ENCODE data around the gene CTDSP2.

Gene CTDSP2

DNA sequence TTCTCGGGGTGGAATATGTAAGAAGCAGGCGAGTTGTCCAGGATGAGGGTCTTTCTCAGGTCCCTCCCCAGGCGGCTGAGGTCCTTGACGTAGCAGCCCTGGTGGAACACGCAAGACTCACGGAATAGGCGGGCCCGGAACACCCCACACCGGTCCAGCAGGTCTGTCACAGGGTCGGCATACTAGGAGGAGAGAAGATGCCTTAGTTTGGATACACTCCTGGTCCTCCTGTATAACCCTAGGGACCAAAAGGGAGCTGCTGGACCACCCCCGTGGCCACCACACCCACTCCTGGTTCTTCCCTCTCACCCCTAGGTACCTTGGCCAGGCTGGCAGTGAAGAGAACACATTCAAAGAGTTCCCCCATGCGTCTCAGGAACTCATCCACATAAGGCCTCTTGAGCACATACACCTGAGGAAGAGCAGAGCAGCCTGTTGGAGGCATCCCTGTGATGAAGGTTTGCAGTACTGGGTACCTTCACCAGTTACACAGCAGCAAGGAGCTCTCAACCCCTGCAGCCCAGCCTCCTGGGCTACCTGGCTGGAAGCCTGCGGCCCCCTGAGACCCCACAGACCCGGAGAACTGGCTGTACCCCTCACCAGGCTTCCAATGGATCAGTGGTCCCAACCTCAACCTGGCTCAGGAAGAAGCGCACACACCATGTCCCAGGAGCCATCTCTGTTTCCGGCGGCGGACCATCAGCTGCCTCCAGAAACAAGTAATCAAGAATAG is 22.5 kb downstream of the CTDSP2 start:
- Histone ChIP-seq H3K79me2 (ENCODE audit: control insufficient read depth, low read length) (no peaks in the 10 kb centered on the region), H4K20me1 (ENCODE audit: control insufficient read depth, insufficient read depth, low read depth, low read length) (no peaks in the 10 kb centered on the region), H3F3A (ENCODE audit: control insufficient read depth, insufficient read depth) (no peaks in the 10 kb centered on the region), H3K4me1 (ENCODE audit: control insufficient read depth, low read length) (no peaks in the 10 kb centered on the region), H3K27me3 (ENCODE audit: control insufficient read depth, low read length) (no peaks in the 10 kb centered on the region), H3K27ac (ENCODE audit: low read depth, low read length) (no peak overlapping the region), H3K9me3 (ENCODE audit: control insufficient read depth, insufficient read depth, low read length) (no peaks in the 10 kb centered on the region), H3K9me2 (replicated peaks; ENCODE audit: control insufficient read depth, low read length) (no peaks in the 10 kb centered on the region), H3K4me2 (ENCODE audit: low read length) (no peak overlapping the region), H3K4me3 (ENCODE audit: low read length) (no peak overlapping the region), H3K36me3 (ENCODE audit: control insufficient read depth, low read length) (peaks cover 54% of the 10 kb centered on the region)
- no peak for TF ChIP-seq EZH2phosphoT487 (IDR thresholded peaks at IDR 0.05; ENCODE audit: borderline replicate concordance, low read length)
- TF ChIP-seq, protein P1, sequence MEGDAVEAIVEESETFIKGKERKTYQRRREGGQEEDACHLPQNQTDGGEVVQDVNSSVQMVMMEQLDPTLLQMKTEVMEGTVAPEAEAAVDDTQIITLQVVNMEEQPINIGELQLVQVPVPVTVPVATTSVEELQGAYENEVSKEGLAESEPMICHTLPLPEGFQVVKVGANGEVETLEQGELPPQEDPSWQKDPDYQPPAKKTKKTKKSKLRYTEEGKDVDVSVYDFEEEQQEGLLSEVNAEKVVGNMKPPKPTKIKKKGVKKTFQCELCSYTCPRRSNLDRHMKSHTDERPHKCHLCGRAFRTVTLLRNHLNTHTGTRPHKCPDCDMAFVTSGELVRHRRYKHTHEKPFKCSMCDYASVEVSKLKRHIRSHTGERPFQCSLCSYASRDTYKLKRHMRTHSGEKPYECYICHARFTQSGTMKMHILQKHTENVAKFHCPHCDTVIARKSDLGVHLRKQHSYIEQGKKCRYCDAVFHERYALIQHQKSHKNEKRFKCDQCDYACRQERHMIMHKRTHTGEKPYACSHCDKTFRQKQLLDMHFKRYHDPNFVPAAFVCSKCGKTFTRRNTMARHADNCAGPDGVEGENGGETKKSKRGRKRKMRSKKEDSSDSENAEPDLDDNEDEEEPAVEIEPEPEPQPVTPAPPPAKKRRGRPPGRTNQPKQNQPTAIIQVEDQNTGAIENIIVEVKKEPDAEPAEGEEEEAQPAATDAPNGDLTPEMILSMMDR (IDR thresholded peaks at IDR 0.05; ENCODE audit: low read depth, low read length, poor library complexity, severe bottlenecking): no peak

DNA sequence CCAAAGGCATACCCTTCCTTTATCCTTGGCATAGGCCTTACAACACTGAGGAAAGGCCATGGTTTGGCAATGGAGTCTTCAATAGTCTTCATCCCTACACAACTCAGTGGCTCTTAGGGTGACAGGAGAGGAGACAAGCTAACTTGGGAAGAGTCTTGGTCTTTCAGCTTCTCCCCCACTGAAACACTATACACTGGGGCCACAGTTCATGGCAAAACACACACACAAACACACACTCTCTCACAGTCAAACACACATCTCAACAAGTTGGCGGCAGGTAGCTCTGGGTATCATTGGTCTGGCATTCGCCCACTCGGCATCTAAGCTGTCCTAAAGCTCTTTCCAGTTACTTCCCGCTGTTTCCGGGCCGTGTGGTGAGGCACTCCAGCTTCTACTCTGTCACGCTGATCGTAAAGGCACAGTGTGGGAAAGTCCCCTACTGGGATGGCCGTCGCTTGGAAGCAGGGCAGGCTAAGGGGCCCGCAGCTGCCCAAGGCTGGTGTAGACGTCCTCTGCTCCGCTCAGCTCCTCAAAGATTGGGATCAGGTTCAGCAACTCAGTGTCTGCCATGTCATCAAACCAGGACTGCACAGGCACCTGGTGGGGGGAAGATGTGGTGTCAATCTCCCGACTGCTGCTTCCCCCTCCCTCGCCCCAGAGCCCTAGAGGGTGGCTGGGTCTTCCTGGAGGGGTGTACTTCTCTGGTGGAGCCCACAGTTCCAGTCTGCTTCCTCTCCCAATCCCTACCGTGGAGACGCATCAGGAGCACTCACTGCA is 23.2 kb downstream of the CTDSP2 start:
- Histone ChIP-seq H3K79me2 (ENCODE audit: control insufficient read depth, low read length) (no peaks in the 10 kb centered on the region), H3K36me3 (ENCODE audit: control insufficient read depth, low read length) (peaks cover 46% of the 10 kb centered on the region)
- TF ChIP-seq EZH2phosphoT487 (IDR thresholded peaks at IDR 0.05; ENCODE audit: borderline replicate concordance, low read length): no peak
- TF ChIP-seq, protein P1 (IDR thresholded peaks at IDR 0.05; ENCODE audit: low read depth, low read length, poor library complexity, severe bottlenecking): no peak

DNA sequence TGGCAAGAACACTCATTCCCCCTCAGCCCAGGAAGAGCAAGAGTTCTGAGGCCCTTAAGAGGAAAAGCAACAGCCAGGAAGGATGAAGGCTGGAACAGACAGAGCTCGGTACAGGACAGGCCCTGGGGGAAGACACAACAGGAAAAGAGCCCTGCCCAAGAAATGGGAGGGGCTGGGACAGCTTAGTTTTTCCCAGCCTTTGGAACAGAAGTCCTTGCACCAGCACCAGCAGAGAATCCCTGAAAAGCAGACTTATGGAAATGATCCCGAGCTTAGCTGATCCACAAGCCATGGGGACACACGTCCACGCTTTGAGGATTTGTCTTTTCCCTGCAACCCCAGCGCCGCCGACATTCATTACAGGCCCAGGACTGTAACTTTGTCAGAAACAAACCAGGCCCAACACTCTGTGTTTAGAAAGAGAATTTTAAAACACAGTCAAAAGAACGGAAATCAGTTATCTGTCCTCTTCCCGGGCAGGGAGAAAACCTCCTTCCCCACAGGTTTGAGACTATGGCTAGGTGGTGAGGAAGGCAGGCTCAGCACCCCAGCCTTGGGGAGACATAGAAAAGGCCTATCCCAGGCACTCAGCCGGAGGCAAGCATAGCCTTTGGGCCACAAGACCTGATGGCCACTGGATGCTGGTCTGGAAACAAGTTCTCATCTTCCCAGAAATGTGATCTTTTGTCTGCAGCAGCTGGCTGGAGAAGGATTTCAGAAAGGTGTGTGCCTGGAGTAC is 24.0 kb downstream of the CTDSP2 start:
- Histone ChIP-seq H3F3A (ENCODE audit: control insufficient read depth, insufficient read depth) (no peaks in the 10 kb centered on the region), H4K20me1 (ENCODE audit: control insufficient read depth, insufficient read depth, low read depth, low read length) (no peaks in the 10 kb centered on the region), H3K79me2 (ENCODE audit: control insufficient read depth, low read length) (no peaks in the 10 kb centered on the region), H3K4me3 (ENCODE audit: low read length) (no peak overlapping the region), H3K36me3 (ENCODE audit: control insufficient read depth, low read length) (peaks cover 43% of the 10 kb centered on the region), H3K27ac (ENCODE audit: low read depth, low read length) (no peak overlapping the region), H3K4me1 (ENCODE audit: control insufficient read depth, low read length) (no peaks in the 10 kb centered on the region), H3K9me3 (ENCODE audit: control insufficient read depth, insufficient read depth, low read length) (no peaks in the 10 kb centered on the region), H3K27me3 (ENCODE audit: control insufficient read depth, low read length) (no peaks in the 10 kb centered on the region), H3K4me2 (ENCODE audit: low read length) (no peak overlapping the region), H3K9me2 (replicated peaks; ENCODE audit: control insufficient read depth, low read length) (no peaks in the 10 kb centered on the region)
- TF ChIP-seq, protein P1 (IDR thresholded peaks at IDR 0.05; ENCODE audit: low read depth, low read length, poor library complexity, severe bottlenecking): no peak
- TF ChIP-seq EZH2phosphoT487 (IDR thresholded peaks at IDR 0.05; ENCODE audit: borderline replicate concordance, low read length): no peak

More for the DNA sequence above, 23.2 kb downstream of the CTDSP2 start:
- Histone ChIP-seq H3K27me3 (ENCODE audit: control insufficient read depth, low read length) (no peaks in the 10 kb centered on the region), H3K4me2 (ENCODE audit: low read length) (no peak overlapping the region), H3K9me3 (ENCODE audit: control insufficient read depth, insufficient read depth, low read length) (no peaks in the 10 kb centered on the region), H3F3A (ENCODE audit: control insufficient read depth, insufficient read depth) (no peaks in the 10 kb centered on the region), H3K4me1 (ENCODE audit: control insufficient read depth, low read length) (no peaks in the 10 kb centered on the region), H3K4me3 (ENCODE audit: low read length) (no peak overlapping the region), H4K20me1 (ENCODE audit: control insufficient read depth, insufficient read depth, low read depth, low read length) (no peaks in the 10 kb centered on the region), H3K27ac (ENCODE audit: low read depth, low read length) (no peak overlapping the region), H3K9me2 (replicated peaks; ENCODE audit: control insufficient read depth, low read length) (no peaks in the 10 kb centered on the region)
